ENCODE measurements around the gene ZNF664.

The ZNF664 gene

GRCh38 chr12:123942238-123942653, 30.8 kb upstream of the ZNF664 start:
- Histone ChIP-seq H3K36me3 (ENCODE audit: insufficient read depth, low read length) (0 out of 2 replicates have a peak, but pooled peaks cover 4% of the 10 kb centered on the region), H3K9me3 (ENCODE audit: insufficient read depth, low read length, severe bottlenecking) (no peaks in the 10 kb centered on the region), H3K4me3 (ENCODE audit: low read depth in 1 of 2, low read length in 2 of 2) (no peak overlapping the region), H3K9ac (ENCODE audit: low read depth, low read length) (no peak overlapping the region), H2AFZ (ENCODE audit: low read depth, low read length) (no peak overlapping the region), H3K79me2 (ENCODE audit: insufficient read depth, low read length) (no peaks in the 10 kb centered on the region), H3K27me3 (ENCODE audit: insufficient read depth, low read length, poor library complexity) (no peaks in the 10 kb centered on the region), H4K20me1 (ENCODE audit: insufficient read depth, low read length) (no peaks in the 10 kb centered on the region; the same call in none of the 2 replicates), H3K27ac (ENCODE audit: low read length) (no peak overlapping the region), H3K4me1 (ENCODE audit: insufficient read depth, low read length) (peaks cover 16% of the 10 kb centered on the region), H3K4me2 (ENCODE audit: insufficient read depth, low read length) (no peak overlapping the region)
- TF ChIP-seq EZH2 (IDR thresholded peaks at IDR 0.05; ENCODE audit: borderline replicate concordance, low read depth, low read length, severe bottlenecking): no peak
- TF ChIP-seq CTCF (IDR thresholded peaks at IDR 0.05; ENCODE audit: borderline replicate concordance, extremely low read depth, low read length, poor library complexity, severe bottlenecking): no peak
- no peak for ATAC-seq (ENCODE audit: insufficient read depth, low read depth)
- no peak for DNase-seq

- DNase-seq: no peak
Measured at GRCh38 chr12:123942911-123943648, 29.9 kb upstream of the ZNF664 start.

GRCh38 chr12:123943816-123944215, 29.2 kb upstream of the ZNF664 start:
- ATAC-seq (ENCODE audit: insufficient read depth, low read depth) (no peak), DNase-seq (no peak)
- 0 out of 2 replicates have a peak, but pooled peaks cover 4% of the 10 kb centered on the region for H3K36me3 ChIP-seq (ENCODE audit: insufficient read depth, low read length)
- H3K4me1 ChIP-seq (ENCODE audit: insufficient read depth, low read length): no peaks in the 10 kb centered on the region
- H3K79me2 ChIP-seq (ENCODE audit: insufficient read depth, low read length): no peaks in the 10 kb centered on the region
- no peaks in the 10 kb centered on the region; the same call in 1 of the 2 replicates for H4K20me1 ChIP-seq (ENCODE audit: insufficient read depth, low read length)
- no peaks in the 10 kb centered on the region for H3K27me3 ChIP-seq (ENCODE audit: insufficient read depth, low read length, poor library complexity)
- TF ChIP-seq CTCF (IDR thresholded peaks at IDR 0.05; ENCODE audit: borderline replicate concordance, extremely low read depth, low read length, poor library complexity, severe bottlenecking) (no peak), EZH2 (IDR thresholded peaks at IDR 0.05; ENCODE audit: borderline replicate concordance, low read depth, low read length, severe bottlenecking) (no peak)
- H3K4me3 ChIP-seq (ENCODE audit: low read depth in 1 of 2, low read length in 2 of 2): no peak overlapping the region
- H3K27ac ChIP-seq (ENCODE audit: low read length): no peak overlapping the region
- no peak overlapping the region for H2AFZ ChIP-seq (ENCODE audit: low read depth, low read length)
- H3K4me2 ChIP-seq (ENCODE audit: insufficient read depth, low read length): no peak overlapping the region
- no peaks in the 10 kb centered on the region for H3K9me3 ChIP-seq (ENCODE audit: insufficient read depth, low read length, severe bottlenecking)
- H3K9ac ChIP-seq (ENCODE audit: low read depth, low read length): no peak overlapping the region

More at GRCh38 chr12:123942911-123943648, 29.9 kb upstream of the ZNF664 start:
- Histone ChIP-seq H3K36me3 (ENCODE audit: insufficient read depth, low read length) (0 out of 2 replicates have a peak, but pooled peaks cover 4% of the 10 kb centered on the region), H3K4me1 (ENCODE audit: insufficient read depth, low read length) (peaks cover 7% of the 10 kb centered on the region), H3K4me2 (ENCODE audit: insufficient read depth, low read length) (no peak overlapping the region), H2AFZ (ENCODE audit: low read depth, low read length) (no peak overlapping the region), H3K79me2 (ENCODE audit: insufficient read depth, low read length) (no peaks in the 10 kb centered on the region), H4K20me1 (ENCODE audit: insufficient read depth, low read length) (no peaks in the 10 kb centered on the region; the same call in none of the 2 replicates), H3K9ac (ENCODE audit: low read depth, low read length) (no peak overlapping the region), H3K27me3 (ENCODE audit: insufficient read depth, low read length, poor library complexity) (no peaks in the 10 kb centered on the region), H3K9me3 (ENCODE audit: insufficient read depth, low read length, severe bottlenecking) (no peaks in the 10 kb centered on the region), H3K4me3 (ENCODE audit: low read depth in 1 of 2, low read length in 2 of 2) (no peak overlapping the region), H3K27ac (ENCODE audit: low read length) (no peak overlapping the region)
- TF ChIP-seq EZH2 (IDR thresholded peaks at IDR 0.05; ENCODE audit: borderline replicate concordance, low read depth, low read length, severe bottlenecking) (no peak), CTCF (IDR thresholded peaks at IDR 0.05; ENCODE audit: borderline replicate concordance, extremely low read depth, low read length, poor library complexity, severe bottlenecking) (no peak)
- ATAC-seq (ENCODE audit: insufficient read depth, low read depth): no peak

All from DND-41 (cell line).